HG03103 (cell line): ENCODE data around the gene CEP112.
A peak's percentile ranks its signal among the peaks of the same experiment; 100 is the strongest.

ENCODE experiments used
- ATAC-seq: cut with Tn5 transposase; IDR thresholded peaks from one replicate; pipeline ENCODE4 v1.9.1; 2021; ENCODE audit warnings: low read depth; ENCODE audit not compliant: unreplicated experiment

The CEP112 gene

DNA sequence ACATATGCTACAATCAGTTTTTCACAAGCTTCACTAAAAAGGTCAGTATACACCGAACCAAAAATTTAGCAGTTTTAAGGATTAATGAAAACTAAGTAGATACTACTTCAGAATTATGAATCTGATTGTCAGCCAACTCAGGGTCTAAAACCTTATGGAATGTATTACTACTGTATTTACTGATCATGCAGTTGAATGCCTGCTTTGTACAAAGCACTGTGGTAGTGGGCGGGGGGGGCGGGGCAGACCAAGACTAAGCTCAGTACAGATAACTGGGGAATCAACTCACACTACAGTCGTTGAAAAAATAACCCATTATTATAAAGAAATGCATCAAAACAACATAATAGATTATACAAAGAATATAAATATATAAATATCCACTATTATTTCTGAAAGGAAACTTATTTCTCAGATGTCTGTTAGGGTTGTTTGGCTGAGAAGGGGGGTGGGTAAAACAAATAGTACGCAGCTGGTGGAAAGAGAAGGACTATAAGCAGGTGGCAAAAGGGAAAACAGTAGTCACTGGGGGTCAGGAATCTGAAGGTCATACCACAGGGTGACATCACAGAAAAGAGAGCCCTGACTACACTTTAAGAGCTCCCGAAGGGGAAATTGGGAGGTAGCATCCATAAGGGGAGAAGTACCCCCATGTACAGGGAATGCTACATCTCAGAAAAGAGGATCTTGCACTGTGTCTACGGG lies 521.1 kb downstream of the CEP112 start:
- ATAC-seq: no peak

DNA sequence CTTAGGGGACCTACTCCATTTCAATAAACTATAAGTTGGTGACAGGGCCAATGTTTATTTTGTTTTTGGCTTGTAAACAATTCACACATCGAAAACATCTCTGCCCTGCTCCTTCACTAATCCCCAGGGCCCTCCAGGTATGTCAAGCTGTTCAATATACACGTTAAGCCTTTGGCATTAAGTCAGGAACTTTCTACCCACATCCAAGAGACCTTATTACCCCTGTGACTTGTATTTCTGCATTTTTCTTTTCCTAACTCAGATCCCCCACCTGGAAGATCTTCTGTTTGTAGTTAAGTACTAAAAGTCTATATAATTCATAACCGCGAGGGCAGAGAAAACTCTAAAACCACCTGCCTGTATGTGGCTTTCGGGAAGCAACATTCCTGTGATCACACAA lies 523.7 kb downstream of the CEP112 start:
- no peak for ATAC-seq

DNA sequence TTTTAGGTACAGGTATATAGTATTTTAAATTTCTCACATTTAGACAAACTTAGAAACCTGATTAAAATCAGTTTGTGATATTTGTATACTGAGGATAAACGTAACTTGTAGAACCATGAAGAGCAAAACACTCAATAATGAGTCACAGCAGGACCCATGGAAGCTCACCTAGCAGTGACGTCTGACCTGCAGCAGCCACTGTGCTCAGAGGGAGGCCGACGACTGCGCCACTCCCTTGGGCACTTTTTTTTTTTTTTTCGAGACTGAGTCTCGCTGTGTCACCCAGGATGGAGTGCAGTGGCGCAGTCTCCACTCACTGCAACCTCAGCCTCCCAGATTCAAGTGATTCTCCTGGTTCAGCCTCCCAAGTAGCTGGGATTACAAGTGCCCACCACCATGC lies 524.3 kb downstream of the CEP112 start:
- no peak for ATAC-seq

DNA sequence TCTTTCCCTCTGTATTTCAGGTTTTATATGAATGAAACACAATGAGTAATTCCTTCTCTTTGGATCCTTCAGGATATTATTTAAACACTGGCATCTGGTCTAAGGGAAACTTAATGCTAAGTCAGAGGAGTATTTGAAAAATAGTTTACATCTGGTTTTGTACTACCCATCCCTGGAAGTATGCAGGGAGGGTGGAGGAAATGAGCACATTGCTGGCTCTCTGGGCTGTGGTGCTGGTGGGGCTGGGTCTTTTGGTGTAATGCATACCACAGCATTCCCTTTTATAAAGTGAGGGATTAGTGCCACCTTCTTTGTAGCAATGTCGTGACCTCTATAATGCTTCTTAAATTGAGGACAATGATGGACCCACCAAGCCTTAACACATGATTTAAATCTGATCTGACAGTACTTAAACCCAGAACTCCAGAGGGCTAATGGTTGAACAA lies 525.0 kb downstream of the CEP112 start:
- no peak for ATAC-seq

DNA sequence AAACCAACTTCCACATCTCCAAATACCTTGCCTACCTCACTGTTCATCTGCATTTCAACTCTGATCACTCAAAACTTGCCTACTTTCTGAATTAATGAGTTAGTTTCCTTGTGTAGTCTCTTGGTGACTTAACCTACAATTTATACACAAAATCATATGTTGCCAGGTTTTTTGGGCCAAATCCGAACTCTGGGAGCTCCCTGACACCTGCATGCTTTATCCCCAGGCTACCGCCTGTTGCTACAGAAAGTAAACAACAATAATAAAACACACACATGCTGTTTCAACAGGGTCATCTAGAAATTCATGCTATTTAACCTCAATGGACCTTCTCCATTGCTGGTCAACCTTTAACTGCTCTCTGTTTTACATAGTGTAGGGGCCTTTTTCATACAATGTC lies 526.0 kb downstream of the CEP112 start:
- ATAC-seq: no peak

DNA sequence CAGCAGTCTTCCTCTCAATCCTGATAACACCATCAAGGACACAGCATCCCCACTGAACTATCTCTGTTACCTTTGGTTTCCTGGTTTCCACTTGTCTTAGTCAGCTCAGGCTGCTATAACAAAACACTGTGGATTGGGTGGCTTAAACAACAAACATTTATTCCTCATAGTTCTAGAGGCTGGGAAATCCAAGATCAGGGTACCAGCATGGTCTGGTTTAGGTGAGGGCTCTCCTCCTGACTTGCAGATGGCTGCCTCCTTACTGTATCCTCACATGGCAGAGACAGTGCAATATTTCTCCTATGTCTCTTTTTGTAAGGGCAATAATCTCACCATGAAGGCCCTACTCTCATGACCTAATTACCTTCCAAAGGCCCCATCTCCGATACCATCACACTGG lies 527.2 kb downstream of the CEP112 start:
- no peak for ATAC-seq

DNA sequence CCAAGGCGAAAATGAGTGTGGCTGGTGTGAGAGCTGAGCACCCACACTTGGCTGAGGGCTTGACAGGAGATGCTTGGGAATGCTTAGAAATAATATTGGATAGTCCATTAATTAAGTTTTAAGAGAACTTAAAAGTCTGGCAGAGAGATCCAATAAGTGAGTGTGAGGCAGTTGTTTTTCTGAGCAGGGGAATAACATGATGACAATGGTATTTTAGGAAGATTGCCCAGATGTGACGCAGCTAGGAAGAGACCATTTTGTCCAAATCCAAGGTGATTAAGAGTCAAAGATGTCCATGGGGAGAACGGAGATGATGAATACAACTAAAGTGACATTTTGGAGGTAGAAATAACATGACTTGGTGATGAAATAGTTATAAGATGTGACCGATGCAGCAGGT lies 527.7 kb downstream of the CEP112 start:
- no peak for ATAC-seq

DNA sequence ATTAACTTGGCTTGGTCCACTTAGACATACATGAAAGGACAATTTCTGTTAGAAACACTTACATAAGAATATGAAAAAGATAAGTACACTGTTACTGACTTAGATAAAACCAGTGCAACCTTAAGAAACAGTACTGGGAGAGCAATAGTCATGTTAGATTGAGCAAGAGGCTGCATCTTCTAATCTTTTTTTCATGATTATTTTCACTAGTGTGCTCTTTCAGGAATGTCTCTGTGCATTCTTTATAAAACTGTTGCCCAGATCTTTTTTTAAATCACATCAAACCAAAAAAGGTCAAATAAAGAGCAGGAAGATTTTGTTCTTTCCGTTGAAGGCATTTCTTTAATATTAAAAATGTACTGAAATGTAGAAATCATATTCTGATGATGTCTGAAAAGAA lies 529.7 kb downstream of the CEP112 start:
- ATAC-seq: no peak

DNA sequence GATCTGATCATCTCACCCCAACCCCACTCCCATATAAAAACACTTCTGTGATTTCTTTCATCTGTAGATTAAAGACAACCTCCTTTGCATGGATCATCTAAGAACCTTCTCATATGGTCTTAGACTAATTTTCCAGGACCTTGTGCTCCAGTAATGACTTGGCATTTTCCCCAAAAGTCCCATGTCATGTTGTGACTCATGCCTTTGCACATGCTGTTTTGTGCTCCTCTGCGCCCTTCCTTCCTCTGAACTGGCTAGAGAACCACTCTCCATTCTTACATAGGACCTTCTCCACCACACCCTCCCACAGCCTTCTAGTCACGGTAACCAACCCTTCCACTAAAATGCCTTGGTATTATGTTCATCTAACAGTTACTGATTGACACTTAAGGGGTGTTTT lies 531.0 kb downstream of the CEP112 start:
- no peak for ATAC-seq

DNA sequence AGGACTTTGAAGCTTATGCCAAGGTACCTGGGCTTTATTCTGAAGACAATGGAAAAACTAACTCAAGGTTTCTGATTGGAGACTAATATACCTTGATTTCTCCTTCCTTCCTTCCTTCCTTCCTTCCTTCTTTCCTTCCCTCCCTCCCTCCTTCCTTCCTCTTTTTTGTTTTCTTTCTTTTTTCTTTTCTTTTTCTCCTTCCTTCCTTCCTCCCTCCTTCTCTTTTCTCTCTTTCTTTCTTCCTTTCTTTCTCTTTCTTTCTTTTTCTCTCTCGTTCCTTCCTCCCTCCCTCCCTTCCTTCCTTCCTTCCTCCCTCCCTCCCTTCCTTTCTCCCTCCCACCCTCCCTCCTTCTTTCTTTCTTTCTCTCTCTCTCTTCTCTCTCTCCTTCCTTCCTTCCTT lies 531.9 kb downstream of the CEP112 start:
- ATAC-seq: no peak

DNA sequence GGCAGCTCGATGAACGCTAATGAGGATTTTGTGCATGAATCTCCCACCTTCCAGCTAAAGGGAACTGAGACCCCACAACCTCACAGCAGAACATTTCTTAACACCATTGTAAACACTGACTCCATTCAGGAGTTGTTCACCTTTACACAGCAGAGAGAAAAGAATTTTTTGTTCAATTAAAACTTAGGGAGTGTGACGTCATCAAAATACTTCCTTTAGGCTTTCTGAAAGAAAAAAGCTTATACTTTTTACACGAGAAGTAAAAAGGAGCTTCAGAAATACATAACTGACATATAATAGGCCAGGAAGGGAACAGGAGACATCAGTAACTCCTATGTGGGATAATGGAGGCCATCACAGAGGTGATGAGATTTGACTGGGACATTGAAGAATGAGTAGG lies 532.4 kb downstream of the CEP112 start:
- no peak for ATAC-seq

DNA sequence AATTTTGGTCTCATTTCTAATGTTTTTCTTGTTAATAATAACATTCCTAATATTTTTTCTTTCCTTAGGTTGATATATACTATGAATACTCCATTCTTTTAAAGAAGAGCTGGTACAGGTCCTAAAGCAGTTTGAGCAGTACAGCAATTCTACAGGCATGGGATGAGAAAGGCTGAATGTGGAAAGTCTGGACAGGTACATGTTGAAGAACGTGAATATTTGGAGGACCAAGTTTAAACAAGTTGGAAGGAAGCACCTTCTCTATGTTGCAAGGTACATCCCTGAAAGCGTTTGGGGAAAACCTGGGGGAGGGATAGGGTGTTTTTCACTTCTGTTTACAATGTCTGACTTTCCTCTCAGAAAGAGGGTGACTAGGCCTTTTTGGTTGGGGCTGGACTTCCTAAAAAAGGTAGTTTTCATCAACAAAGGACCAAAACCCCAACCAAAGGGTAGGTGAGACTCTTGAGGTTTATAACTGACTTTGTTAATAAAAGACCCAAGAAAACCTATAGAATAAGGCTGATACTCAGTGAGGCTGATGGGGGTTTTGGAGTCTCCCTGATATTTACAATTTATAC lies 534.6 kb downstream of the CEP112 start:
- ATAC-seq: no peak

DNA sequence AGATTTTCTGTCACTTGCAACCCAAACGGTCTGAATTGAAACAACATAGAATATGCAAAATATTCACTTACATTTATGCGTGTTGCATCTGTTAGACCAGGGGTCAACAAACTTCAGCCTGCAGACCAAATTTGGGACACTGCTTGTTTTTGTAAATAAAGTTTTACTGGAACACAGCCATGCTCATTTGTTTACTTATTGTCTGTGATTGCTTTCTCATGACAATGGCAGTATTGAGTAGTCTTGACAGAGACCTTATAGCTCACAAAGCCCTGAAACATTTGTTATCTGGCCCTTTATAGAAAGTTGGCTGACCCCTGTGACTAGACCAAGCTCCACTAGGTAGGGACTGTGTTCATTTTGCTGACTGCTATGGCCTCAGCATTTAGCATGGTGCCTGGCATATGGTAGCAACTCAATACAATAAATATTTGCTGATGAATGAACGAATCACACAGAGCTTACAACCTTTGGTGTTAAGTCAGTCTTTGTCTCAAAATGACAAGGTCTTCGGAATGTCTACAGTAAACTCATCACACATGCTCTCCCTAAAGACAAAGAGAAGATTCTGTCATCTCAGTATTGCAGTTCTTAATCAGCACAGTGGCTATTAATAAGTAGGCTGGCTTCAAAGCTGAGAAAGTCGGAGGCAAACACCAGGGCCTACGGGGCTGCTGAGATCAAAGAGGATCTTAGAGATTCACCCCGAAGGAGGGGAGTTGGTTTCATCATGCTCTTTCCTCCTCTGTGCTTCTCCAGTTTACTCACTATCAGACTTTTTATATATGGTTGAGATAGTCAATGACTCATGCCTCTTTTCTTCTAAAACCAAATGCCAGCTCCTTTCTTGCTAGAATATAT lies 535.3 kb downstream of the CEP112 start:
- peak; percentile 80 for ATAC-seq

DNA sequence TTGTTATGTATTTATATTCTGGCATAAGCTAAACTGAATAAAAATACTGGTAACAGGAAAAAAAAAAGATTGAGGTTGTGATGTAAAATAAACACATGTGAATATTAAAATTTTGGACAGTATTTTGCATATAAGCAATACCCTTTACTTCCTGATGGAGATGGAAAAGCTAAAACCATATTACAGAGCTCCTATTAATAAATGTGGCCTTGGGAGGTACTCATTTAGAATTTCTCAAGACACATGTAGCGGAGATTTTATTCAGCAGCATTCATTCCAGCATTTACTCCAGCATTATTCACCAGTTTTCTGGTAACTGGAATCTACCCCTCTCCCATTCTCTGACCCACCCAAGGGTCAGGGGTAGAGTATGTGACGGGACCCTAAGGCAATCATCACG lies 536.2 kb downstream of the CEP112 start:
- ATAC-seq: no peak

DNA sequence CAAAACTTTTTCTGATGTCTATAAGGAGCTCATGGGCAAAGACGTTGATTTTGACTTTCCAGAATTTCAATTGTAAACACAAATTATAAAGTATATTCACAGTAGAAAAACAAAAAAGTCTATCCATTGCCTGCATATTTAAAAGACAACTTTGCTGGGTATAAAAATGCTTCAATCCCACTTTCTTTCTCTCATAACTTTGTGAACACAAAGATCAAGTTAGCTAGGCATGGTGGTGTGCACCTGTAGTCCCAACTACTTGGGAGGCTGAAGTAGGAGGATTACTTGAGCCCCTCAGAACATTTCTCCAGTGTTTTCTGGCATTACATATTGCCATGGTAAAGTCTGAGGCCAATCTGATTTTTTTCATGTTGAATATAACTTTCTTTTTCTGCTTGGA lies 547.4 kb downstream of the CEP112 start:
- ATAC-seq: no peak

DNA sequence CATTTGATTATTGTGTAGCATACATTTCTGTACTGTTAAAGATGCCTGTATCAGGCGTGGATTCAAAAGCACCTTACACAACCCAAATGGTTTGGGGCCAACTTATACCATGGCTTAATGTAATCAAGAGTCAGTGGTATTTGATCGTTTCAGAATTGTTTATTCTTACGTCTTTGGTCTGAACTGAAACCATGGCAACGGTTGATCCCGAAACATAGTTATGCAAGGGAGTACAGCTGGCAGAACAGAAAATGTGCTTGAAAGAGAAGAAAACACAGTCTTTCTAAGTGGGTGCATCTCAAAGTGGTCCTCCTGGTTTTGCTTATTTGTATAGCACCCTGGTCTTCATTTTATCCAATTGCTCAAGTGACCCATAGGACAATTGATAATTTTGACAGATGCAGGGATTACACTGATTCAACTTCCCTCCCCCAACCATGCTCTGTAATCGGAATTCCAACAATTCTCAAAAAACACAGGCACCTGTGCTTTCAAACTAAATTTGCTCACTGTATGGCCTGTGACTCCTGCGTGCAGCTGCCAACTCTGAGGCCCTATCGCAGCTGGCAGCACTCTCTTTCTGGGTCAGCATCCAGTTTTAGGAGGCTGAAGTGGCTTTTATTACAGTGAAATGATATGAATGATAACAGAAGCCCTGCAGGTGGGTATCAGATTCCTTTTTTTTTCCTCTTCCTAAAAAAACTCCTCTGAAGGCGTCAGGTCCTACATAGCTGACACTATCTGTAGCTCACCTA lies 553.5 kb downstream of the CEP112 start:
- ATAC-seq: no peak

DNA sequence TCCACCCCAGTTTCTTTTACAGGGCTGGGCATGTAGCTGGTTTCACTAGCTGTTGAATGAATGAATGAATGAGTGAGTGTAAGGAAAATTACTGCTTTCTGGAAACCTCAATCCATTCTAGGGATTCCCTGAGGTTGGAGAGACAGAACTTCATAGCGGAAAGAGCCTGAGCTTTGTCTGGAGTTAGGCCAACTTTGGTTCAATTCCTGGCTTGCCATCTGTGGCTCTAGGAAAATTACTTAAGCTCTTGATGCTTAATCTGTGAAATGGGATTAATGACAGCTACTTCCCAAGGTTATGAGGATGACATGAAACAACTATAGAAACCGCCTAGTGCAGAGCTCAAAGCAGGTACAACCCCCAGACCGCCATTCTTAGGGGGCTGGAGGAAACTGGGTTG lies 554.1 kb downstream of the CEP112 start:
- no peak for ATAC-seq

DNA sequence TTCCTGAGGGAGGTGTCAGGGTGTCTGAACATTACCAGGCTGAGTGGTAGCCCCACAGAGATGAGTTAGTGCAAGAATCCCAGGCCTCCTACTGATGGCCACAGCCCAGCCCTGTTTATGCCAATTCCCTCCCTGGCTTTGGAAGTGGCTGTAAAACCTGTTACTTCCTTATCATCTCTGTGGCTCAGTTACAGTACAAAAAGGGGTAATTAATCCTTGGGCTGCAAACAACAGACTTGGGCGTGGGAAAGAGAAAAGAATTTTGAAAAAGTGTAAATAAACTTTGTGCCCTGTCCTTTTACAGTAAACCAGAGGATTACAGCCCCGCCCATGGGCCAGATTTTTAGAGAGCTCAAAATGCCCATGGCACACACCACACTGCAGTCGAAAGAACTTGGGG lies 557.4 kb downstream of the CEP112 start:
- ATAC-seq: no peak

DNA sequence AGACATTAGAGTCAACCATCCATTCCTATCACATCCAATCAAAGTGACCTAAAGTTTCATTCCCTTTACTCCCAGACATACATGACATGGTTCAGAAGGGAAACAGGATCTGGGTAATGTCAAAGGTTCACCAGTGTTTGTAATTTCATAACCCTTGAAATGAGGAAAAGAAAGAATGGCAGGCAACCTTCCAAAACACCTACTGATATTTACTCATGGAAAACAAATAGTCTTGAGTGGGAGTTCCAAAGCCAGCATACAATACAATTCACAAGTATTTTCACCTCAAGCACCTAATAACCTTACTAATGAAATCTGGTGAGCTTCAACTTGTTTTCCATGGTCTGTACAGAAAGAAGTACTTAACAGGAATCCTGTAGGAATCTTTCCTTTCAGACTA lies 557.9 kb downstream of the CEP112 start:
- no peak for ATAC-seq

DNA sequence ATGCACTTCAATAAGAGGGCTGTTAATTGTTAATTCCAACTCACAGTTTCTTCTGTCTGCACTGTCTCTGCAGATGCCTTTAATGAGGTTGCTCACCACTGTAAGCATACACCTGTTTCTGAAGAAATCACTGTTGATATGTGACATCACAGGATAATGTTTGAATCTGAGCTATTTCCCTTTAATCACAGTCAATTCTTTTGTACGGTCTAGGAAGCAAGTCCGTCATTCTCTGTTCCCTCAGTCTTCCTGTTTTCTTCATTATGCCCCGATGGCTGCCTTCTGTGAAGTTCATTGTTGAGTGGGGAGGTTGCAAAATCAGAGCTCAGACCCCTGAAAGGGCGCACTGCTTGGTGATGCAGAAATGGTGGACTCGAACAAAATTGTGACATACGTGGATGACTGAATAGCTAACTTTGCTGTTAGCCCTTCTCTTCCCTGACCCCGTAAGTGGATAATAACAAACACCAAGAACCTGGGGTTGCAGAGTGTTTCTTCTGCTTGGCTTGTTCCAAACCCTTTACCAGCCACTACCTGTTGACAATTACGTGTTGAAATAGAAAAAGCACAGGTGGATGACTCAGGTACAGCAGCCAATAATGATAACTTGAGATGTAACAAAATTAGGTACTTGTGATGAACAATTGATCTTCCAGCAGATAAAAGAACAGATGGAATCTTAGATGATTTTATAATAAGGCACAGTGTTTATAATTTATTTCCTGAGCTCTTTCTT lies 558.6 kb downstream of the CEP112 start:
- no peak for ATAC-seq
